Lung (tissue), 12 donors: ENCODE data around the gene ITGB8. TPM values are rescaled to one million over a fixed set of nuclear protein-coding genes. Genes with fewer than 3 reads are reported as not detected.
"Not testable (repeated sequence)": the region's sequence is repeated elsewhere in the genome, so short reads cannot be mapped to it uniquely, and the experiment has no call there.

ENCODE experiments used
- ATAC-seq: fragments of 200-7000 bp; cut with Tn5 transposase; one replicate; pipeline ENCODE4 v1.9.1; 2020; ENCODE audit warnings: moderate number of reproducible peaks; ENCODE audit not compliant: insufficient read depth, low FRiP score
- DNase-seq, 3 donors: peaks; one replicate each; pipeline ENCODE4 v3.0.0-alpha.2; 2013 to 2017
- H3K27ac ChIP-seq, 2 donors: one replicate each; pipeline ENCODE4 v1.5.1; 2013; ENCODE audit warnings: mild to moderate bottlenecking in 2 of 2, moderate library complexity in 2 of 2, control low read depth in 1 of 2, inconsistent platforms in 1 of 2, low read depth in 1 of 2, low read length in 1 of 2
- H3K27me3 ChIP-seq, 3 donors: one replicate each; pipeline ENCODE4 v1.5.1; 2013; ENCODE audit warnings: low read length in 2 of 3; ENCODE audit not compliant: control insufficient read depth in 3 of 3, insufficient read depth in 3 of 3
- H3K36me3 ChIP-seq, 4 donors: one replicate each; pipeline ENCODE4 v1.5.1; 2013; ENCODE audit warnings: low read length in 4 of 4, mild to moderate bottlenecking in 1 of 4, moderate library complexity in 1 of 4; ENCODE audit not compliant: control insufficient read depth in 4 of 4, insufficient read depth in 4 of 4
- H3K4me1 ChIP-seq, 5 donors: one replicate each; pipeline ENCODE4 v1.5.1; 2013; ENCODE audit warnings: low read length in 5 of 5, mild to moderate bottlenecking in 2 of 5, moderate library complexity in 1 of 5; ENCODE audit not compliant: control insufficient read depth in 5 of 5, insufficient read depth in 5 of 5
- H3K4me3 ChIP-seq: one replicate; pipeline ENCODE4 v1.5.1; 2013; ENCODE audit warnings: mild to moderate bottlenecking, control low read depth, moderate library complexity
- H3K9ac ChIP-seq, 2 donors: one replicate each; pipeline ENCODE4 v1.5.1; 2013; ENCODE audit warnings: low read length in 2 of 2, control low read depth in 1 of 2; ENCODE audit not compliant: insufficient read depth in 1 of 2
- H3K9me3 ChIP-seq, 4 donors: one replicate each; pipeline ENCODE4 v1.5.1; 2013; ENCODE audit warnings: low read length in 3 of 4, mild to moderate bottlenecking in 1 of 4, moderate library complexity in 1 of 4; ENCODE audit not compliant: control insufficient read depth in 4 of 4, insufficient read depth in 3 of 4
- WGBS, 2 donors: extraction: QIAGEN DNeasy Blood & Tissue Kit; methylation state at CpG; one replicate each; pipeline ENCODE4 v1.1.7; 2013; 5-methylcytosine and 5-hydroxymethylcytosine counted together
- polyA plus RNA-seq, 2 donors: library from polyadenylated mRNA; stranded (reverse); fragments of 200-250 nt; gene quantifications; one replicate each; pipeline ENCODE4 v1.2.1, GENCODE V29; 2013
- total RNA-seq, 2 donors: library from RNA; depleted of rRNA in 1 of 2; stranded (reverse); fragments of >200 nt in 1 of 2; gene quantifications; one replicate each; pipeline ENCODE4 v1.2.1, GENCODE V29; 2014 to 2021
- TF ChIP-seq, protein P1 (sequence below): IDR thresholded peaks from 2 replicates; pipeline ENCODE4 v1.5.1; 2012; ENCODE audit warnings: mild to moderate bottlenecking; ENCODE audit errors: control extremely low read depth, extremely low read depth
- donor health status: control.
- donor health status: control.
- donor health status: Bipolar disorder and iron deficiency.
- donor health status: healthy.
- donor health status: DM: yes; HTN: yes; CAD: no.

The ITGB8 gene
- total and polyA plus RNA-seq, 4 donors = 1.5 to 29.7 (median 15.2) TPM

DNA sequence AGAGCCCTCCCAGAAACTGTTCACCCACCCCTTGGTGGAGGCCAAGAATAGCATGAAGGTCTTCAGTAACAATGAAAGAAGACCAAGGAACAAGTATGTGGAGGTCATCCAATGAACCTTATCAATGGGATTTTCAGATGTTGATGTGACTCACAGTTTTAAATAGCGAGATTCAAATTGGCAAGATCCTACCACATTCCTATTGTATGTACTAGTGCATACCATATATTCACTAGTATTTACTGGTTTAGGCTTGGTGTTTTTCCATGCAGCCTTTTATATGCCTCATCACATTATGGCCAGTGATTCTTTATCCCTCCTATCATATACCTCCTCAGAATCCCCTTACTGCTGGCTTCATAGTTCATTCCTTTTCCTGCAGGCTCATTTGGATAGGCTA is 54.4 kb downstream of the ITGB8 start:
- 75 to 90% methylated on average over 1 of the region's 1 CpG for WGBS, 2 donors
- H3K9ac ChIP-seq = no peak overlapping the region
- H3K36me3 ChIP-seq = peaks cover 0 to 14% (median 4%) of the 10 kb centered on the region in 4 donors
- no peak overlapping the region for H3K4me3 ChIP-seq
- no peaks in the 10 kb centered on the region for H3K27me3 ChIP-seq
- H3K9me3 ChIP-seq = no peaks in the 10 kb centered on the region
- H3K27ac ChIP-seq = no peak overlapping the region
- peaks cover 0 to 5% (median 0%) of the 10 kb centered on the region in 5 donors for H3K4me1 ChIP-seq
- no peak for ATAC-seq
- TF ChIP-seq, protein P1, sequence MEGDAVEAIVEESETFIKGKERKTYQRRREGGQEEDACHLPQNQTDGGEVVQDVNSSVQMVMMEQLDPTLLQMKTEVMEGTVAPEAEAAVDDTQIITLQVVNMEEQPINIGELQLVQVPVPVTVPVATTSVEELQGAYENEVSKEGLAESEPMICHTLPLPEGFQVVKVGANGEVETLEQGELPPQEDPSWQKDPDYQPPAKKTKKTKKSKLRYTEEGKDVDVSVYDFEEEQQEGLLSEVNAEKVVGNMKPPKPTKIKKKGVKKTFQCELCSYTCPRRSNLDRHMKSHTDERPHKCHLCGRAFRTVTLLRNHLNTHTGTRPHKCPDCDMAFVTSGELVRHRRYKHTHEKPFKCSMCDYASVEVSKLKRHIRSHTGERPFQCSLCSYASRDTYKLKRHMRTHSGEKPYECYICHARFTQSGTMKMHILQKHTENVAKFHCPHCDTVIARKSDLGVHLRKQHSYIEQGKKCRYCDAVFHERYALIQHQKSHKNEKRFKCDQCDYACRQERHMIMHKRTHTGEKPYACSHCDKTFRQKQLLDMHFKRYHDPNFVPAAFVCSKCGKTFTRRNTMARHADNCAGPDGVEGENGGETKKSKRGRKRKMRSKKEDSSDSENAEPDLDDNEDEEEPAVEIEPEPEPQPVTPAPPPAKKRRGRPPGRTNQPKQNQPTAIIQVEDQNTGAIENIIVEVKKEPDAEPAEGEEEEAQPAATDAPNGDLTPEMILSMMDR = no peak
- DNase-seq = no peak

DNA sequence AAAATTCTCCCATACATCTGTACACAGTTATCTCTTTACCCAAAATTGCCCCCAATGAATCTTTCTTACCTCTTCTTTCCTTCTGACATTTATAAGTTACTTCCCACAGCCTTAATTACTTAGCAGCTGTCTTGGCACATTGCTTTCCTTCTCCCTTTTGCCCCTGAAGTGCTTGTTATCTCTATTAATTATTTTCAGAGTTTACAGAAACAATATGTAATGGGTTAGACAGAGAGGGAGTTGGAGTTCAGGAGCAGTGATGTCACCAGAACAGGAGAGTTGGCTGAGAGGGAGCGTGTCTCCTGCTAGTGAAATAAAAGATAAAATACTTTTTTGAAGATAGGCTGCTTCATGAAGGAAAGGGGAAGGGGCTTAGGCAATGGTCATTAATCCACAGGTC is 57.4 kb downstream of the ITGB8 start:
- no peak overlapping the region for H3K9ac ChIP-seq
- ATAC-seq (no peak), DNase-seq (no peak)
- H3K9me3 ChIP-seq = no peaks in the 10 kb centered on the region
- H3K4me1 ChIP-seq = peaks cover 0 to 5% (median 0%) of the 10 kb centered on the region in 5 donors
- H3K27ac ChIP-seq = no peak overlapping the region
- 71 to 74% methylated on average over 1 of the region's 1 CpG for WGBS, 2 donors
- no peaks in the 10 kb centered on the region for H3K27me3 ChIP-seq
- TF ChIP-seq, protein P1 = no peak
- H3K4me3 ChIP-seq = no peak overlapping the region
- peaks cover 0 to 13% (median 1%) of the 10 kb centered on the region in 4 donors for H3K36me3 ChIP-seq

DNA sequence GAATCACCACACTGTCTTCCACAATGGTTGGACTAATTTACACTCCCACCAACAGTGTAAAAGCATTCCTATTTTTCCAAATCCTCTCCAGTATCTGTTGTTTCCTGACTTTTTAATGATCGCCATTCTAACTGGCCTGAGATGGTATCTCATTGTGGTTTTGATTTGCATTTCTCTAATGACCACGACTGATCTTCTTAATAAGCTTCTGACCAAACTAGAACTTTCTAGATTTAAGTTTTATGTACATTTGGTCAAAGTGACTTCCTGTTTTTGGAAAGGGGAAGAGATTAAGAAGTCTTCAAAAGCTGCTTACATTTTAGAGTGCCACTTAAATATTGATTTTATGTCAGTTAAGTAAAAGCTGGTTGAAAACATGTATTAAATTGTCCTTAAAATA is 58.5 kb downstream of the ITGB8 start:
- 48 to 52% methylated on average over 2 of the region's 2 CpGs for WGBS, 2 donors

DNA sequence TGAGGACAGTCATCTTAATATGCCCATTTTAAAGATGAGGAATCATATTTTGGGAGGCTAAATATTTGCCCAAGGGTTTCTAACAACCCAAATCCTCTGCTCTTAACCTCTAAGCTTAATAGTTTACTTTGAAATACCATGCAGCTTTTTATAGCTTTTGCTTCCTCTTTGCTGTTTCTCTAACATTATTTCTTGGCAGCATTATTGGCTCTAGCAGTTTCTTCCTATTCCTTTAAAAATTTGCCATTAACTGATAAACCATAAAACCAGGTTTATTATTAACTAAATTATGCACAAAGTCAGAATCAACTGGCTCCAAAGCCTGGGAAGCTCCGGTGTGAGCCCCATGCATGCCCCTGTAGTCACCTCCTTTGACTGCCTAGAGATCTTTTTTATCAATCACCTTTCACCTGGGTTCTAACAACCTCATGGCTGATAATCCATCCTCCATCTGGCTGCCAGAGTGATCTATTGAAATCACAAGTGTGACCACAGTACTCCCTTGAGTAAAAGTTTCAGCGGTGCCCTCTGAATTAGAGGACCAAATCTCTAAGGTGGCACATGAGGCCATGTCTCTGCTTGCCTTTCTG is 62.4 kb downstream of the ITGB8 start:
- WGBS, 2 donors = 67 to 76% methylated on average over 2 of the region's 2 CpGs
- DNase-seq = no peak
- no peaks in the 10 kb centered on the region for H3K9me3 ChIP-seq
- H3K4me3 ChIP-seq = no peak overlapping the region
- H3K4me1 ChIP-seq = no peaks in the 10 kb centered on the region
- H3K36me3 ChIP-seq = peaks cover 0 to 30% (median 9%) of the 10 kb centered on the region in 4 donors
- no peak overlapping the region for H3K27ac ChIP-seq
- no peaks in the 10 kb centered on the region for H3K27me3 ChIP-seq
- TF ChIP-seq, protein P1 = no peak
- H3K9ac ChIP-seq = no peak overlapping the region
- no peak for ATAC-seq

More for the DNA sequence above, 58.5 kb downstream of the ITGB8 start:
- not testable (repeated sequence) for DNase-seq, ATAC-seq, H3K27me3 ChIP-seq, H3K4me1 ChIP-seq, H3K27ac ChIP-seq, H3K9me3 ChIP-seq, H3K9ac ChIP-seq, H3K4me3 ChIP-seq
- peaks cover 0 to 14% (median 4%) of the 10 kb centered on the region in 4 donors for H3K36me3 ChIP-seq
